Heart left ventricle (tissue), 16 donors: ENCODE data around the gene NPM3. TPM values are rescaled to one million over a fixed set of nuclear protein-coding genes. Genes with fewer than 3 reads are reported as not detected.

Experiments
- ATAC-seq, 4 donors: fragments of 200-7000 bp; cut with Tn5 transposase; one replicate each; pipeline ENCODE4 v1.9.1; 2020 to 2022; ENCODE audit warnings: moderate library complexity in 4 of 4, mild to moderate bottlenecking in 3 of 4, moderate number of reproducible peaks in 1 of 4
- DNase-seq, 5 donors: peaks; one replicate each; pipeline ENCODE4 v3.0.0-alpha.2; 2020
- H3K27ac ChIP-seq, 12 donors: fragments of 200-600 bp; sonication (generic) in 4 of 12; one replicate each; pipeline versions ENCODE4 v1.5.0 to v1.8.0; 2016 to 2022; ENCODE audit warnings: mild to moderate bottlenecking in 2 of 12
- H3K27me3 ChIP-seq, 9 donors: fragments of 200-600 bp; sonication (generic) in 2 of 9; one replicate each; pipeline versions ENCODE4 v1.5.1 to v1.8.0; 2016 to 2022; ENCODE audit warnings: mild to moderate bottlenecking in 3 of 9
- H3K36me3 ChIP-seq, 9 donors: fragments of 200-600 bp; sonication (generic) in 2 of 9; one replicate each; pipeline versions ENCODE4 v1.5.0 to v1.8.0; 2018 to 2022; ENCODE audit warnings: mild to moderate bottlenecking in 2 of 9
- H3K4me1 ChIP-seq, 12 donors: fragments of 200-600 bp; sonication (generic) in 4 of 12; one replicate each; pipeline versions ENCODE4 v1.5.0 to v1.8.0; 2016 to 2022; ENCODE audit warnings: mild to moderate bottlenecking in 3 of 12
- H3K4me3 ChIP-seq, 12 donors: fragments of 200-600 bp; sonication (generic) in 4 of 12; one replicate each; pipeline versions ENCODE4 v1.5.0 to v1.8.0; 2017 to 2022; ENCODE audit warnings: mild to moderate bottlenecking in 9 of 12, moderate library complexity in 4 of 12
- H3K9me3 ChIP-seq, 12 donors: fragments of 200-600 bp; sonication (generic) in 4 of 12; one replicate each; pipeline versions ENCODE4 v1.5.0 to v1.8.0; 2016 to 2022; ENCODE audit warnings: mild to moderate bottlenecking in 1 of 12
- CTCF ChIP-seq, 12 donors: fragments of 200-600 bp; sonication (generic) in 4 of 12; IDR thresholded peaks; one replicate each; pipeline versions ENCODE4 v1.5.0 to v1.8.0; 2018 to 2022; ENCODE audit warnings: antibody characterized with exemption in 12 of 12, mild to moderate bottlenecking in 5 of 12
- POLR2A ChIP-seq, 2 donors: fragments of 450-650 bp; IDR thresholded peaks; one replicate each; pipeline ENCODE4 v1.6.1; 2017; ENCODE audit warnings: antibody characterized with exemption in 2 of 2, mild to moderate bottlenecking in 2 of 2, moderate library complexity in 2 of 2
- WGBS, 4 donors: extraction: QIAGEN DNeasy Blood & Tissue Kit in 2 of 4; methylation state at CpG; one replicate each; pipeline versions ENCODE4 v1.1.5 to v1.1.7; 2013 to 2018; 5-methylcytosine and 5-hydroxymethylcytosine counted together
- intact Hi-C, 10 donors: fragments of 100-400 bp; cut with DNase I; formaldehyde crosslinking; loops; one replicate each; pipeline versions ENCODE4 v1.11.1 to v1.14.2; 2022
- polyA plus RNA-seq, 2 donors: library from polyadenylated mRNA; stranded (reverse); fragments of 200-250 nt; gene quantifications; one replicate each; pipeline ENCODE4 v1.2.3, GENCODE V29; 2013
- total RNA-seq, 9 donors: library from RNA; depleted of rRNA in 2 of 9; stranded (reverse); fragments of >200 nt in 2 of 9; fragmentation: NEBNext Ultra II Directional in 3 of 9; extraction: Animal tissue kit (Norgen Biotek cat#: 25700) in 3 of 9; gene quantifications; one replicate each; pipeline versions ENCODE4 v1.1.0 to v1.2.4, GENCODE V29; 2016 to 2023
- donor health status: ischemic (EF 13 %, LVEDD 7.1; RV severe dilation, severe dysfunction).
- donor health status: healthy with polysubstance abuse.
- donor health status: DM: no; HTN: yes; CAD: no.
- donor health status: DM: no; HTN: no; CAD: no.
- donor health status: ischemic (EF 25% LVEDD 6.9; RV normal size, moderate dysfunction).
- donor health status: ischemic (EF 25% LVEDD 5.7; RV mildly dilated, moderate dysfunction).
- donor health status: healthy.
- donor health status: DM: yes; HTN: yes; CAD: no.
- donor health status: ischemic (EF 35%, LVEDD 5.7; RV mildly dilated, moderate dysfunction).
- donor health status: nonischemic (EF 11% LVEDD 7.7; RV severe dilation, severe dysfunction).
- donor health status: DM: yes; HTN: yes; CAD: no.
- donor health status: PGD.
- donor health status: ischemic (EF 29% LVEDD 5.4; RV normal size, mild dysfunction).
- donor health status: nonischemic (EF 23%, LVEDD 6.1; RV moderate dilation, normal function).

Gene NPM3
- total and polyA plus RNA-seq, 11 donors = 5.9 to 24.9 (median 10.5) TPM

- 68 to 77% (median 75%) methylated on average over 6 of the region's 6 CpGs for WGBS, 4 donors
- Histone ChIP-seq H3K9me3 (no peaks in the 10 kb centered on the region), H3K36me3 (no peaks in the 10 kb centered on the region), H3K4me3 (no peak overlapping the region), H3K4me1 (peaks cover 0 to 22% (median 7%) of the 10 kb centered on the region in 12 donors), H3K27me3 (peaks cover 18 to 77% (median 56%) of the 10 kb centered on the region in 9 donors), H3K27ac (no peak overlapping the region)
- intact Hi-C loops = loop anchor here in 2 of 10 donors (10.0 kb wide), 1 partner anchor 557 kb away; no protein-coding TSS in a partner anchor
- TF ChIP-seq CTCF (IDR thresholded peaks at IDR 0.05) (no peak), POLR2A (IDR thresholded peaks at IDR 0.05) (no peak)
- no peak for ATAC-seq
- DNase-seq = no peak
Observed at GRCh38 chr10:101772017-101772894, 11.0 kb downstream of the NPM3 start.

DNA sequence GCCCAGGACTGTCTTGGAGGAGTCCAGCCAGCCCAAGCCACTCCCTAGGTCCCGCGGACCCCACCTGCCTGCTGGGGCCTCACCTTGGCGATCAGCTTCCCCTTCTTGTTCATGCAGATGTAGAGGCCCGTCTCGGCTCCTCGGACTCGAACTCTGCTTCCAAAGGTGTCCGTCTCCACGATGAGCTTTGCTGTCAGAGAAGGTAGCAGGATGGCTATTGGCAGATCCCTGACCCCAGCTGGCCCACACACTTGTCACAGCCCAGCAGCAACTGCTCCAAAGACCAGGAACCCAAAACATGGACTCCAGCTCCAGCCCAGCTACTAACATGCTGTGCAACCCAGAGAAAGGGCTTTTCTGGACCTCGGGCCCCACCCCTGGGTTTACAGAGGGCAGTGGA is 11.9 kb downstream of the NPM3 start:
- Histone ChIP-seq H3K9me3 (no peaks in the 10 kb centered on the region), H3K36me3 (no peaks in the 10 kb centered on the region), H3K4me1 (peaks cover 0 to 19% (median 7%) of the 10 kb centered on the region in 12 donors), H3K27ac (no peak overlapping the region), H3K27me3 (peaks cover 18 to 71% (median 47%) of the 10 kb centered on the region in 9 donors), H3K4me3 (no peak overlapping the region)
- no peak for TF ChIP-seq POLR2A (IDR thresholded peaks at IDR 0.05)
- TF ChIP-seq CTCF (IDR thresholded peaks at IDR 0.05) = no peak
- intact Hi-C loops = loop anchor here in 2 of 10 donors (10.0 kb wide), 1 partner anchor 557 kb away; no protein-coding TSS in a partner anchor
- ATAC-seq (no peak), DNase-seq (no peak)
- 85 to 94% (median 91%) methylated on average over 10 of the region's 10 CpGs for WGBS, 4 donors

GRCh38 chr10:101770331-101771215 is 12.7 kb downstream of the NPM3 start:
- ATAC-seq (no peak), DNase-seq (no peak)
- Histone ChIP-seq H3K9me3 (no peaks in the 10 kb centered on the region), H3K4me1 (peaks cover 0 to 13% (median 6%) of the 10 kb centered on the region in 12 donors), H3K4me3 (no peak overlapping the region), H3K36me3 (no peaks in the 10 kb centered on the region), H3K27me3 (peaks cover 18 to 68% (median 39%) of the 10 kb centered on the region in 9 donors), H3K27ac (no peak overlapping the region)
- no peak for TF ChIP-seq CTCF (IDR thresholded peaks at IDR 0.05)
- TF ChIP-seq POLR2A (IDR thresholded peaks at IDR 0.05) = no peak
- 78 to 86% (median 78%) methylated on average over 34 to 41 of the region's 41 CpGs for WGBS, 4 donors
- intact Hi-C loops = loop anchor here in 2 of 10 donors (10.0 kb wide), 1 partner anchor 556 kb away; no protein-coding TSS in a partner anchor
